ENCODE measurements around the gene LRGUK.

DNA sequence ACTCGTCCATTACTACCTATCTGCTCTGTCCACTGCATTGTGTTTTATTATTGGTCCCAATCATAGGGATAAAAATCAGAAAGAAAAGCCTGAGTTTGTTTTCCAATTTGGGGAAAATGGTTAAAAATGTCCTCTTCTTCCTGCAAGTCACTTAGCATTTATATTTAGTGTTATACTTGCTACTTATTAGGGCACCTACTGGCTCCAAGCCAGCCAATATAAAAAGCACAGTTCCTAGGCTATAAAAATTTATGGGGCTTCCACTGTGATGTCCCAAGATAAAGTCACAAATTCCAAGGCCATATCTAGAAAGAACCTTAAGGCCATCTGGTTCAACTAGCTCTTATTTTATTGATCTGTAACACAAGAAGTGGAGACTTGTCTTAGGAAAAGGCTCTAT is 186.4 kb downstream of the LRGUK start:
- TF ChIP-seq, protein P1, sequence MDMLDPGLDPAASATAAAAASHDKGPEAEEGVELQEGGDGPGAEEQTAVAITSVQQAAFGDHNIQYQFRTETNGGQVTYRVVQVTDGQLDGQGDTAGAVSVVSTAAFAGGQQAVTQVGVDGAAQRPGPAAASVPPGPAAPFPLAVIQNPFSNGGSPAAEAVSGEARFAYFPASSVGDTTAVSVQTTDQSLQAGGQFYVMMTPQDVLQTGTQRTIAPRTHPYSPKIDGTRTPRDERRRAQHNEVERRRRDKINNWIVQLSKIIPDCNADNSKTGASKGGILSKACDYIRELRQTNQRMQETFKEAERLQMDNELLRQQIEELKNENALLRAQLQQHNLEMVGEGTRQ (CRISPR knock-in tag; IDR thresholded peaks at IDR 0.05): no peak
- TF ChIP-seq, protein P2, sequence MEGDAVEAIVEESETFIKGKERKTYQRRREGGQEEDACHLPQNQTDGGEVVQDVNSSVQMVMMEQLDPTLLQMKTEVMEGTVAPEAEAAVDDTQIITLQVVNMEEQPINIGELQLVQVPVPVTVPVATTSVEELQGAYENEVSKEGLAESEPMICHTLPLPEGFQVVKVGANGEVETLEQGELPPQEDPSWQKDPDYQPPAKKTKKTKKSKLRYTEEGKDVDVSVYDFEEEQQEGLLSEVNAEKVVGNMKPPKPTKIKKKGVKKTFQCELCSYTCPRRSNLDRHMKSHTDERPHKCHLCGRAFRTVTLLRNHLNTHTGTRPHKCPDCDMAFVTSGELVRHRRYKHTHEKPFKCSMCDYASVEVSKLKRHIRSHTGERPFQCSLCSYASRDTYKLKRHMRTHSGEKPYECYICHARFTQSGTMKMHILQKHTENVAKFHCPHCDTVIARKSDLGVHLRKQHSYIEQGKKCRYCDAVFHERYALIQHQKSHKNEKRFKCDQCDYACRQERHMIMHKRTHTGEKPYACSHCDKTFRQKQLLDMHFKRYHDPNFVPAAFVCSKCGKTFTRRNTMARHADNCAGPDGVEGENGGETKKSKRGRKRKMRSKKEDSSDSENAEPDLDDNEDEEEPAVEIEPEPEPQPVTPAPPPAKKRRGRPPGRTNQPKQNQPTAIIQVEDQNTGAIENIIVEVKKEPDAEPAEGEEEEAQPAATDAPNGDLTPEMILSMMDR (IDR thresholded peaks at IDR 0.05): no peak
- TF ChIP-seq HMGA2 (CRISPR knock-in tag; IDR thresholded peaks at IDR 0.05) (no peak), ETV6 (CRISPR knock-in tag; IDR thresholded peaks at IDR 0.05) (no peak), TEAD4 (CRISPR knock-in tag; IDR thresholded peaks at IDR 0.05) (no peak)
- TF ChIP-seq, protein P3, sequence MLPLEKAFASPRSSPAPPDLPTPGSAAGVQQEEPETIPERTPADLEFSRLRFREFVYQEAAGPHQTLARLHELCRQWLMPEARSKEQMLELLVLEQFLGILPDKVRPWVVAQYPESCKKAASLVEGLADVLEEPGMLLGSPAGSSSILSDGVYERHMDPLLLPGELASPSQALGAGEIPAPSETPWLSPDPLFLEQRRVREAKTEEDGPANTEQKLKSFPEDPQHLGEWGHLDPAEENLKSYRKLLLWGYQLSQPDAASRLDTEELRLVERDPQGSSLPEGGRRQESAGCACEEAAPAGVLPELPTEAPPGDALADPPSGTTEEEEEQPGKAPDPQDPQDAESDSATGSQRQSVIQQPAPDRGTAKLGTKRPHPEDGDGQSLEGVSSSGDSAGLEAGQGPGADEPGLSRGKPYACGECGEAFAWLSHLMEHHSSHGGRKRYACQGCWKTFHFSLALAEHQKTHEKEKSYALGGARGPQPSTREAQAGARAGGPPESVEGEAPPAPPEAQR (CRISPR knock-in tag; IDR thresholded peaks at IDR 0.05): no peak
